Astrocyte (in vitro differentiated cells and primary cell): ENCODE data around the gene KCNJ5. TPM values are rescaled to one million over a fixed set of nuclear protein-coding genes. Genes with fewer than 3 reads are reported as not detected.

Experiments
- DNase-seq: peaks from one replicate; pipeline ENCODE4 v3.0.0-alpha.2; 2010; ENCODE audit warnings: low read depth
- FAIRE-seq: peaks from 2 replicates; lab custom pipeline; 2011; peaks lifted over from hg19 to GRCh38; lab: Jason Lieb, UNC
- H2AFZ ChIP-seq: 2 replicates; pipeline ENCODE4 v1.6.0; 2012; ENCODE audit warnings: low read depth, low read length, inconsistent platforms
- H3K27ac ChIP-seq: 2 replicates; pipeline ENCODE4 v1.5.1; 2011; ENCODE audit warnings: low read depth, low read length, inconsistent platforms
- H3K27me3 ChIP-seq: 2 replicates; pipeline ENCODE4 v1.6.0; 2011; ENCODE audit warnings: low read length, inconsistent platforms; ENCODE audit not compliant: insufficient read depth
- H3K36me3 ChIP-seq: 2 replicates; pipeline ENCODE4 v1.5.1; 2011; ENCODE audit warnings: low read length, inconsistent platforms; ENCODE audit not compliant: insufficient read depth
- H3K4me1 ChIP-seq: 2 replicates; pipeline ENCODE4 v1.5.1; 2011; ENCODE audit warnings: low read length, inconsistent platforms; ENCODE audit not compliant: insufficient read depth
- H3K4me2 ChIP-seq: 2 replicates; pipeline ENCODE4 v1.6.0; 2012; ENCODE audit warnings: low read length, inconsistent platforms
- H3K4me3 ChIP-seq: 2 replicates; pipeline ENCODE4 v1.5.1; 2011; ENCODE audit warnings: low read depth, mild to moderate bottlenecking, low read length, inconsistent platforms; ENCODE audit not compliant: insufficient read depth
- H3K79me2 ChIP-seq: 2 replicates; pipeline ENCODE4 v1.6.0; 2012; ENCODE audit warnings: mild to moderate bottlenecking, low read length, inconsistent platforms; ENCODE audit not compliant: insufficient read depth
- H3K9ac ChIP-seq: 2 replicates; pipeline ENCODE4 v1.6.0; 2012; ENCODE audit warnings: mild to moderate bottlenecking, low read length, inconsistent platforms
- H3K9me3 ChIP-seq: 2 replicates; pipeline ENCODE4 v1.5.1; 2012; ENCODE audit warnings: low read depth, mild to moderate bottlenecking, low read length, inconsistent platforms; ENCODE audit not compliant: insufficient read depth
- H4K20me1 ChIP-seq: 2 replicates; pipeline ENCODE4 v1.6.0; 2012; ENCODE audit warnings: low read length, inconsistent platforms; ENCODE audit not compliant: insufficient read depth
- H3K27ac Mint-ChIP-seq: one replicate; pipeline ENCODE4 v1.8.0; 2021; ENCODE audit warnings: mild to moderate bottlenecking, mixed read lengths; ENCODE audit not compliant: unreplicated experiment
- H3K27me3 Mint-ChIP-seq: one replicate; pipeline ENCODE4 v1.8.0; 2021; ENCODE audit warnings: low read depth, mixed read lengths; ENCODE audit not compliant: unreplicated experiment
- H3K36me3 Mint-ChIP-seq: one replicate; pipeline ENCODE4 v1.8.0; 2021; ENCODE audit warnings: low read depth, mixed read lengths; ENCODE audit not compliant: unreplicated experiment
- H3K4me1 Mint-ChIP-seq: one replicate; pipeline ENCODE4 v1.8.0; 2021; ENCODE audit warnings: low read depth, mixed read lengths; ENCODE audit not compliant: unreplicated experiment
- H3K4me3 Mint-ChIP-seq: one replicate; pipeline ENCODE4 v1.8.0; 2021; ENCODE audit warnings: mild to moderate bottlenecking, moderate library complexity, mixed read lengths; ENCODE audit not compliant: unreplicated experiment
- H3K9me3 Mint-ChIP-seq: one replicate; pipeline ENCODE4 v1.8.0; 2021; ENCODE audit warnings: mild to moderate bottlenecking, mixed read lengths; ENCODE audit not compliant: unreplicated experiment
- CTCF ChIP-seq: IDR thresholded peaks from 2 replicates; pipeline ENCODE4 v1.5.1; 2011; ENCODE audit warnings: low read depth, mild to moderate bottlenecking, inconsistent platforms, low read length, moderate library complexity; ENCODE audit not compliant: insufficient read depth
- EZH2 ChIP-seq: IDR thresholded peaks from 2 replicates; pipeline ENCODE4 v1.6.1; 2012; ENCODE audit warnings: mild to moderate bottlenecking, low read length, inconsistent platforms; ENCODE audit not compliant: insufficient read depth
- total RNA-seq: library from RNA; stranded (reverse); gene quantifications from 2 replicates; pipeline ENCODE4 v1.2.1, GENCODE V29; 2021

Gene KCNJ5
- total RNA-seq, 1 donor from 2014 or later, result 1.4 TPM

DNA sequence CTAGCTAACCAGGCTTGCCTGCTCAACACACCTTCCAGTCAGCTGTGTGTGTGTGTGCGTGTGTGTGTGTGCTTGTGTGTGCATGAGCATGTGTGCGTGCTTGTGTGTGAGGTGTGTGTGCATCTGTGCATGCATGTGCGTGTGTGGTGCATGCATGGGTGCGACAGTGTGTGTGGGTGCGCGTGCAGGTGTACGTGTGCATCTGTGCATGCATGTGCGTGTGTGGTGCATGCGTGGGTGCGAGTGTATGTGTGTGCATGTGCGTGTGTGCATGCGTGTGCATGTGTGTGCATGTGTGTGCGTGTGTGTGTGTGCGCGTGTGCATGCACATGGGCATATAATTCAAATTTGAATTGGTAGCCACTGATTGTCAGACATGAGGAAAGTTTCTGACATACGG, 62.0 kb downstream of the KCNJ5 start:
- Histone ChIP-seq H3K4me2 (no peak overlapping the region), H3K9ac (no peak overlapping the region), H3K36me3 (no peaks in the 10 kb centered on the region), H4K20me1 (no peaks in the 10 kb centered on the region), H3K9me3 (no peaks in the 10 kb centered on the region), H3K27ac (no peak overlapping the region), H3K4me3 (no peak overlapping the region), H3K79me2 (no peaks in the 10 kb centered on the region), H3K27me3 (no peaks in the 10 kb centered on the region), H3K4me1 (no peaks in the 10 kb centered on the region), H2AFZ (no peak overlapping the region)
- FAIRE-seq (no peak), DNase-seq (no peak)
- TF ChIP-seq EZH2, result no peak
- TF ChIP-seq CTCF, result no peak
- Mint-ChIP-seq H3K27me3 (peaks cover 16% of the 10 kb centered on the region), H3K4me3 (no peak overlapping the region), H3K4me1 (peaks cover 6% of the 10 kb centered on the region), H3K36me3 (peaks cover 2% of the 10 kb centered on the region), H3K27ac (no peak overlapping the region), H3K9me3 (no peaks in the 10 kb centered on the region)

GRCh38 chr11:128955636-128956035, 64.5 kb downstream of the KCNJ5 start:
- no peak overlapping the region for H3K4me3 ChIP-seq
- no peaks in the 10 kb centered on the region for H3K4me1 ChIP-seq
- H3K27me3 Mint-ChIP-seq, result peaks cover 13% of the 10 kb centered on the region
- no peak overlapping the region for H3K4me3 Mint-ChIP-seq
- no peak for FAIRE-seq
- H3K27ac ChIP-seq, result no peak overlapping the region
- H3K9me3 Mint-ChIP-seq, result no peaks in the 10 kb centered on the region
- H3K27me3 ChIP-seq, result no peaks in the 10 kb centered on the region
- peaks cover 2% of the 10 kb centered on the region for H3K36me3 Mint-ChIP-seq
- H3K9me3 ChIP-seq, result no peaks in the 10 kb centered on the region
- DNase-seq, result no peak
- TF ChIP-seq EZH2, result no peak
- TF ChIP-seq CTCF, result no peak
- no peaks in the 10 kb centered on the region for H4K20me1 ChIP-seq
- H3K4me1 Mint-ChIP-seq, result peaks cover 6% of the 10 kb centered on the region
- H3K79me2 ChIP-seq, result no peaks in the 10 kb centered on the region
- H3K4me2 ChIP-seq, result no peak overlapping the region
- no peak overlapping the region for H2AFZ ChIP-seq
- H3K27ac Mint-ChIP-seq, result no peak overlapping the region
- no peak overlapping the region for H3K9ac ChIP-seq
- no peaks in the 10 kb centered on the region for H3K36me3 ChIP-seq

DNA sequence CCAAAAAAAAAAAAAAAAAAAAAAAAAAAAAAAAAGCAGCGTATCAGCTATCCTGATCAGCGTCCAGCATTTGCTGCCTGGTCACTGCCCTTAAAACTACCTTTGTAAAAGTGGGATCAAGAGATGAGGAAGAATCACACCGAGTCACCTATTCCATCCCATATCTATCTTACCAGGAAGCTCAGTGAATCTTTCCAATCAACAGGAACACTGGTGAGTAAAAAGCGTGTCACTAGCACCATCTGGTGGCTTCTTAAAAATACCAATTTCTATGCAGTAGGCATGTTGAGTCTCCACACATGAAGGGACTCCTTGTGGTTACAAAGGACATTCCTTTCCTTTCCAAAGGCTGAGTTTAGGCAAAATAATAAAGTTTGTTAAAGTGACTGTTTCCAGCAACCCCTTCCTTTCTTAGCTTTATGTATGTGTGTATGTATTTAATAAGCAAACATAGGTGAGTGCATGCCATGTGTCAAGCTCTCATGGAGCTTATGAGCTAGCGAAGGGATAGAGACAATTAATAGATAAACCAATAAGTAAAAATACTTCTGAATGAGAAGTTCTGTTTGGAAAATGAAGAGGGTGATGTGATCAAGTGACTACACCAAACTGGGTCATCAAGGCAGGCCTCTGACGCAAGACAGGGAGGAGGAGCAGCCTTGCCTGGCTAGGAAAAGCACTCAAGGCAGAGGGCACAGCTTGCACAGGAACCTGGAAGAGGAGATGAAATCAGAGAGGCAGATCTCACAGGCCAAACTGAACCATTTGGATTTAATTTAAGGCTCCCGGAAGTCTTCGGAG, 65.4 kb downstream of the KCNJ5 start:
- Histone ChIP-seq H3K36me3 (no peaks in the 10 kb centered on the region), H3K79me2 (no peaks in the 10 kb centered on the region), H3K27me3 (no peaks in the 10 kb centered on the region), H3K4me1 (no peaks in the 10 kb centered on the region), H3K9ac (no peak overlapping the region), H2AFZ (no peak overlapping the region), H3K9me3 (no peaks in the 10 kb centered on the region), H4K20me1 (no peaks in the 10 kb centered on the region), H3K4me2 (no peak overlapping the region), H3K4me3 (no peak overlapping the region), H3K27ac (no peak overlapping the region)
- H3K9me3 Mint-ChIP-seq, result no peaks in the 10 kb centered on the region
- H3K27ac Mint-ChIP-seq, result no peak overlapping the region
- H3K36me3 Mint-ChIP-seq, result peaks cover 2% of the 10 kb centered on the region
- FAIRE-seq (peak; percentile 100), DNase-seq (peak; percentile 57)
- H3K27me3 Mint-ChIP-seq, result peaks cover 13% of the 10 kb centered on the region
- no peak overlapping the region for H3K4me3 Mint-ChIP-seq
- peaks cover 6% of the 10 kb centered on the region for H3K4me1 Mint-ChIP-seq
- TF ChIP-seq EZH2 (no peak), CTCF (peak; percentile 80)
